K562 (cell line): ENCODE data around the gene PCDH9. TPM values are rescaled to one million over a fixed set of nuclear protein-coding genes. Genes with fewer than 3 reads are reported as not detected.

Experiments used
- ATAC-seq: fragments of 200-7000 bp; cut with Tn5 transposase; 3 replicates; pipeline ENCODE4 v1.9.1; 2020; ENCODE audit warnings: moderate library complexity
- BruUV-seq: library from RNA; stranded (reverse); fragments of 400-500 nt; replicated peaks from 2 replicates; lab custom pipeline; 2021; lab: Mats Ljungman, UMichigan
- CTCF ChIA-PET: fragments of 300-600 bp; formaldehyde crosslinking; extraction: SDS; loops from one replicate; lab custom pipeline; 2021; ENCODE audit warnings: low intra/inter-chr PET ratio; lab: Yijun Ruan, JAX
- POLR2A ChIA-PET: fragments of 300-600, 350-650 bp; sonication (Branson Sonifier 250); formaldehyde crosslinking; extraction: SDS; loops from one replicate; lab custom pipeline; 2021; ENCODE audit warnings: antibody characterized with exemption, inconsistent platforms; lab: Yijun Ruan, JAX
- DNase-seq, 4 experiments: peaks; one replicate each; pipeline versions ENCODE4 v3.0.0 to v3.0.0-alpha.2; 2011 to 2018; ENCODE audit warnings: low spot score in 3 of 4, mixed read lengths in 3 of 4; ENCODE audit errors: extremely low read depth in 1 of 4
- FAIRE-seq: peaks from 2 replicates; lab custom pipeline; 2011; peaks lifted over from hg19 to GRCh38; lab: Jason Lieb, UNC
- H2AFZ ChIP-seq: 2 replicates; pipeline ENCODE4 v1.6.0; 2011; ENCODE audit warnings: low read depth, low read length, control low read depth, inconsistent platforms
- H3K27ac ChIP-seq: fragments of 200-600 bp; 3 replicates; pipeline ENCODE4 v1.8.0; 2011; ENCODE audit warnings: low read depth, mild to moderate bottlenecking, control low read depth, inconsistent platforms, low read length, moderate library complexity, mixed read lengths; ENCODE audit errors: extremely low read depth
- H3K27me3 ChIP-seq, 2 experiments: fragments of 300-600 bp in 1 of 2; 2 replicates in 1 of 2; 3 replicates in 1 of 2; pipeline versions ENCODE4 v1.6.0 to v1.8.0; 2011; ENCODE audit warnings: inconsistent platforms in 2 of 2, low read length in 2 of 2, mild to moderate bottlenecking in 1 of 2, mixed read lengths in 1 of 2, moderate library complexity in 1 of 2; ENCODE audit not compliant: control insufficient read depth in 2 of 2, insufficient read depth in 2 of 2
- H3K36me3 ChIP-seq: fragments of 300-600 bp; 3 replicates; pipeline ENCODE4 v1.8.0; 2011; ENCODE audit warnings: mild to moderate bottlenecking, low read length, inconsistent platforms; ENCODE audit not compliant: control insufficient read depth, insufficient read depth
- H3K4me1 ChIP-seq, 2 experiments: fragments of 200-600 bp in 1 of 2; replicated peaks in 1 of 2; 2 replicates in 1 of 2; 3 replicates in 1 of 2; pipeline versions ENCODE4 v1.5.1 to v1.8.0; 2011; ENCODE audit warnings: inconsistent platforms in 2 of 2, low read length in 2 of 2, mild to moderate bottlenecking in 1 of 2, mixed read lengths in 1 of 2, moderate library complexity in 1 of 2; ENCODE audit not compliant: control insufficient read depth in 2 of 2, insufficient read depth in 2 of 2
- H3K4me2 ChIP-seq: 2 replicates; pipeline ENCODE4 v1.6.1; 2011; ENCODE audit warnings: low read length, control low read depth, inconsistent platforms, mixed read lengths; ENCODE audit not compliant: insufficient read depth
- H3K4me3 ChIP-seq: fragments of 200-600 bp; sonication (generic), shearing (Covaris generic); 2 replicates; pipeline ENCODE4 v1.5.1; 2016; ENCODE audit warnings: control low read depth, inconsistent platforms
- H3K79me2 ChIP-seq: fragments of 200-600 bp; 3 replicates; pipeline ENCODE4 v1.8.0; 2011; ENCODE audit warnings: low read length, inconsistent platforms; ENCODE audit not compliant: control insufficient read depth, insufficient read depth
- H3K9ac ChIP-seq, 2 experiments: 2 replicates each; pipeline versions ENCODE4 v1.6.0 to v1.6.1; 2011; ENCODE audit warnings: low read depth in 2 of 2, low read length in 2 of 2, control low read depth in 1 of 2, inconsistent platforms in 1 of 2, mild to moderate bottlenecking in 1 of 2, mixed read lengths in 1 of 2; ENCODE audit not compliant: insufficient read depth in 1 of 2
- H3K9me1 ChIP-seq: one replicate; pipeline ENCODE4 v1.6.0; 2011; ENCODE audit warnings: inconsistent platforms, mild to moderate bottlenecking, low read length, moderate library complexity; ENCODE audit not compliant: control insufficient read depth, insufficient read depth
- H3K9me3 ChIP-seq: replicated peaks from 2 replicates; pipeline ENCODE4 v1.5.1; 2011; ENCODE audit warnings: low read depth, low read length, inconsistent platforms; ENCODE audit not compliant: control insufficient read depth, insufficient read depth
- H4K20me1 ChIP-seq: replicated peaks from 2 replicates; pipeline ENCODE4 v1.6.1; 2011; ENCODE audit warnings: low read length, inconsistent platforms, mixed read lengths; ENCODE audit not compliant: control insufficient read depth, insufficient read depth
- CBX8 ChIP-seq: fragments of 200-600 bp; sonication (generic); IDR thresholded peaks from 2 replicates; pipeline ENCODE4 v1.6.1; 2012; ENCODE audit warnings: borderline replicate concordance, mixed run types, low read depth, mild to moderate bottlenecking, moderate library complexity, mixed read lengths, low read length, control low read depth, inconsistent platforms; ENCODE audit not compliant: poor library complexity, severe bottlenecking; ENCODE audit errors: extremely low read depth
- CLOCK ChIP-seq: fragments of 250-450 bp; sonication (Bioruptor Pico); IDR thresholded peaks from 2 replicates; pipeline ENCODE4 v1.4.0; 2020; ENCODE audit warnings: mild to moderate bottlenecking, moderate library complexity, borderline replicate concordance
- GATAD2B ChIP-seq: fragments of 450-650 bp; IDR thresholded peaks from 2 replicates; pipeline ENCODE4 v1.6.1; 2017; ENCODE audit warnings: mild to moderate bottlenecking, borderline replicate concordance
- ILF3 ChIP-seq: fragments of 450-650 bp; IDR thresholded peaks from 2 replicates; pipeline ENCODE4 v1.6.1; 2018; ENCODE audit warnings: antibody characterized with exemption, mild to moderate bottlenecking, moderate library complexity, borderline replicate concordance
- PURB ChIP-seq: sonication (generic); formaldehyde crosslinking; IDR thresholded peaks from 2 replicates; pipeline ENCODE4 v1.9.0; 2021; ENCODE audit warnings: low read depth, mild to moderate bottlenecking, missing genetic modification reagents
- ZNF354B ChIP-seq: fragments of 250-450 bp; sonication (Bioruptor Pico); IDR thresholded peaks from 2 replicates; pipeline ENCODE4 v1.4.0; 2020
- ZNF431 ChIP-seq: sonication (generic); formaldehyde crosslinking; IDR thresholded peaks from 2 replicates; pipeline ENCODE4 v1.8.0; 2022; ENCODE audit warnings: mild to moderate bottlenecking, missing genetic modification reagents
- ZNF77 ChIP-seq: fragments of 250-450 bp; sonication (Bioruptor Pico); IDR thresholded peaks from 2 replicates; pipeline ENCODE4 v1.5.0; 2020
- WGBS: fragments of 100-300 bp; shearing (Covaris generic); methylation state at CpG from one replicate; pipeline ENCODE4 v1.1.6; 2016; ENCODE audit warnings: low coverage, mixed read lengths; ENCODE audit not compliant: insufficient coverage; ENCODE audit errors: missing lambda C conversion rate; 5-methylcytosine and 5-hydroxymethylcytosine counted together
- in situ Hi-C: fragments of 300-500 bp; cut with MboI; formaldehyde crosslinking; loops from 4 replicates; pipeline ENCODE4 v1.15.0; 2018; ENCODE audit warnings: inconsistent platforms, mixed read lengths
- intact Hi-C: fragments of 100-400 bp; cut with micrococcal nuclease; formaldehyde crosslinking; loops from 2 replicates; pipeline ENCODE4 v1.14.2; 2022
- polyA plus RNA-seq, 8 experiments: library from polyadenylated mRNA; depleted of rRNA in 4 of 8; stranded (reverse) in 5 of 8; unstranded in 3 of 8; fragments of >200 nt; fragmentation: Nextera tagmentation in 2 of 8; fragmentation: Illumina TruSeq in 1 of 8; extraction: Ambion mirVana in 2 of 8; extraction: Trizol in 1 of 8; gene quantifications; 2 replicates each; pipeline versions ENCODE4 v1.2.1 to v1.2.3, GENCODE V29; 2011 to 2014; ENCODE audit warnings: inconsistent platforms in 1 of 8, missing spikeins in 1 of 8
- total RNA-seq, 7 experiments: library from RNA; depleted of rRNA in 6 of 7; stranded (reverse); fragments of >200 nt in 6 of 7; fragmentation: Illumina TruSeq in 2 of 7; extraction: Trizol in 2 of 7; gene quantifications; 2 replicates each; pipeline versions ENCODE4 v1.2.1 to v1.2.3, GENCODE V29; 2011 to 2021; ENCODE audit warnings: low replicate concordance in 1 of 7

PCDH9 gene
- total and polyA plus RNA-seq, 9 of the 15 experiments (the other 6 are each of a cell fraction or from before 2014, with no cell fraction given) = 1.1 to 6.7 (median 4.9) TPM

GRCh38 chr13:66491251-66491650, 738.9 kb downstream of the PCDH9 start:
- Histone ChIP-seq H3K9me3 (no peaks in the 10 kb centered on the region), H3K36me3 (no peaks in the 10 kb centered on the region), H3K9me1 (no peaks in the 10 kb centered on the region), H3K27me3 (no peaks in the 10 kb centered on the region), H2AFZ (no peak overlapping the region)
- ATAC-seq = no peak
- no peak for TF ChIP-seq CLOCK (CRISPR knock-in tag)
- TF ChIP-seq ILF3 = no peak
- TF ChIP-seq, all 486 proteins: peak for 0
- no peak overlapping the region for H3K27ac ChIP-seq
- no peaks in the 10 kb centered on the region for H3K79me2 ChIP-seq
- DNase-seq (no peak), FAIRE-seq (no peak)
- intact Hi-C loops = loop anchor here (10.0 kb wide), 1 partner anchor 734 kb away; no protein-coding TSS in a partner anchor
- in situ Hi-C loops = no loop called here
- POLR2A ChIA-PET = no interaction called here
- H3K4me1 ChIP-seq = no peaks in the 10 kb centered on the region; a peak in 1 of 5 replicates
- BruUV-seq = no TSS peak
- H3K4me3 ChIP-seq = no peak overlapping the region
- H3K9ac ChIP-seq = no peak overlapping the region
- CTCF ChIA-PET = interaction anchor here (0.6 kb wide), 1 partner anchor 802 kb away, joined by 3 read pairs; no protein-coding TSS in a partner anchor
- no peak overlapping the region for H3K4me2 ChIP-seq
- WGBS = 35% methylated on average over 6 of the region's 6 CpGs
- no peaks in the 10 kb centered on the region for H4K20me1 ChIP-seq

GRCh38 chr13:66489586-66489985, 740.5 kb downstream of the PCDH9 start:
- intact Hi-C loops = no loop called here

More at GRCh38 chr13:66489586-66489985, 740.5 kb downstream of the PCDH9 start:
- H3K4me3 ChIP-seq = no peak overlapping the region
- ChIA-PET POLR2A (no interaction called here), CTCF (no interaction called here)
- no peak overlapping the region for H3K4me2 ChIP-seq
- in situ Hi-C loops = no loop called here
- BruUV-seq = no TSS peak
- no peak overlapping the region for H3K9ac ChIP-seq
- FAIRE-seq (no peak), DNase-seq (no peak), ATAC-seq (no peak)
- H3K27me3 ChIP-seq = no peaks in the 10 kb centered on the region
- H3K9me3 ChIP-seq = no peaks in the 10 kb centered on the region
- H3K79me2 ChIP-seq = no peaks in the 10 kb centered on the region
- 20% methylated on average over 2 of the region's 2 CpGs for WGBS
- H4K20me1 ChIP-seq = no peaks in the 10 kb centered on the region
- no peak overlapping the region for H3K27ac ChIP-seq
- no peak for TF ChIP-seq GATAD2B
- TF ChIP-seq ZNF354B (CRISPR knock-in tag) = no peak
- no peak for TF ChIP-seq ZNF431 (CRISPR knock-in tag)
- TF ChIP-seq PURB (CRISPR knock-in tag) = no peak
- no peak for TF ChIP-seq ZNF77 (CRISPR knock-in tag)
- no peak for TF ChIP-seq CBX8
- no peak overlapping the region for H2AFZ ChIP-seq
- H3K9me1 ChIP-seq = no peaks in the 10 kb centered on the region
- no peaks in the 10 kb centered on the region; a peak in 1 of 5 replicates for H3K4me1 ChIP-seq
- H3K36me3 ChIP-seq = no peaks in the 10 kb centered on the region
